RWPE2 (cell line): Measurements from ENCODE around the gene MPPED1.

Source experiments
- ATAC-seq: fragments of 200-7000 bp; cut with Tn5 transposase; 3 replicates; pipeline ENCODE4 v1.9.1; 2021; ENCODE audit warnings: low read depth
- DNase-seq: peaks from one replicate; pipeline ENCODE4 v3.0.0-alpha.2; 2020; ENCODE audit warnings: low spot score
- H3K27ac ChIP-seq: fragments of 450-650 bp; 2 replicates; pipeline ENCODE4 v1.5.1; 2017; ENCODE audit warnings: mild to moderate bottlenecking; ENCODE audit not compliant: poor library complexity, severe bottlenecking
- H3K27me3 ChIP-seq: fragments of 250-450 bp; sonication (Bioruptor Pico); 2 replicates; pipeline ENCODE4 v1.5.1; 2021; ENCODE audit warnings: mild to moderate bottlenecking, moderate library complexity; ENCODE audit not compliant: insufficient read depth, poor library complexity, severe bottlenecking
- H3K36me3 ChIP-seq: fragments of 250-450 bp; sonication (Bioruptor Pico); 2 replicates; pipeline ENCODE4 v1.5.1; 2020; ENCODE audit warnings: low read depth, mild to moderate bottlenecking, moderate library complexity
- H3K4me1 ChIP-seq: fragments of 250-450 bp; sonication (Bioruptor Pico); 2 replicates; pipeline ENCODE4 v1.5.1; 2021; ENCODE audit warnings: mild to moderate bottlenecking, moderate library complexity; ENCODE audit not compliant: insufficient read depth, poor library complexity, severe bottlenecking
- H3K4me3 ChIP-seq: fragments of 250-450 bp; sonication (Bioruptor Pico); 2 replicates; pipeline ENCODE4 v1.5.1; 2021; ENCODE audit warnings: mild to moderate bottlenecking, moderate library complexity; ENCODE audit not compliant: severe bottlenecking
- H3K9me3 ChIP-seq: fragments of 250-450 bp; sonication (Bioruptor Pico); 2 replicates; pipeline ENCODE4 v1.5.1; 2021; ENCODE audit warnings: mild to moderate bottlenecking, moderate library complexity; ENCODE audit not compliant: severe bottlenecking
- TF ChIP-seq, protein P1 (sequence below): fragments of 450-650 bp; IDR thresholded peaks from one replicate; pipeline ENCODE4 v1.5.1; 2017; ENCODE audit warnings: mild to moderate bottlenecking, moderate library complexity; ENCODE audit not compliant: poor library complexity, severe bottlenecking

MPPED1 gene

DNA sequence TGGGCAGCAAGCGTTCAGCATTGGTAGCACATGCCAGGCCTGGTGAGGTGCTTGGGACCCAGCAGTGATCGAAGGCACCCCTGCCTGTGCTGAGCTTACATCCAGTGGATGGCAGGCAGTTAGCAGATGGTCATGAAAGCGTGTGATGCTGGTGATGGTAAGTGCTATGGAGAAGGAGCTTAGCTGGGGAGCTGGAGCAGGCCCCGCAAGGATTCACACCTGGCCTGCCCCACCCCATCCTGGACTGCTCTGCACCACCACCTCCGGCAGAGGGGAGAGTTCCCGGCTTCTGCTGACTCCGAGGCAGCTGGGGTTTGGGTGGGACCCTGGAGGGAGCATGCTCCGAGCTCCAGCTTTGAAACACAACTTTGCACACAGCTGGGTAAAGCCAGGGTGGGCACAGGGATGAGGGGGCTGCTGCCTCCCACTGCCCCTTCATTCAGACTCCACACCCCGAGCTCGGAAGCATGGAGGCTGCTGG is 16.2 kb downstream of the MPPED1 start:
- Histone ChIP-seq H3K9me3 (no peaks in the 10 kb centered on the region), H3K27me3 (peaks cover 45% of the 10 kb centered on the region), H3K4me3 (no peak overlapping the region), H3K27ac (no peak overlapping the region), H3K4me1 (no peaks in the 10 kb centered on the region), H3K36me3 (no peaks in the 10 kb centered on the region)
- no peak for ATAC-seq
- DNase-seq, result no peak
- TF ChIP-seq, protein P1, sequence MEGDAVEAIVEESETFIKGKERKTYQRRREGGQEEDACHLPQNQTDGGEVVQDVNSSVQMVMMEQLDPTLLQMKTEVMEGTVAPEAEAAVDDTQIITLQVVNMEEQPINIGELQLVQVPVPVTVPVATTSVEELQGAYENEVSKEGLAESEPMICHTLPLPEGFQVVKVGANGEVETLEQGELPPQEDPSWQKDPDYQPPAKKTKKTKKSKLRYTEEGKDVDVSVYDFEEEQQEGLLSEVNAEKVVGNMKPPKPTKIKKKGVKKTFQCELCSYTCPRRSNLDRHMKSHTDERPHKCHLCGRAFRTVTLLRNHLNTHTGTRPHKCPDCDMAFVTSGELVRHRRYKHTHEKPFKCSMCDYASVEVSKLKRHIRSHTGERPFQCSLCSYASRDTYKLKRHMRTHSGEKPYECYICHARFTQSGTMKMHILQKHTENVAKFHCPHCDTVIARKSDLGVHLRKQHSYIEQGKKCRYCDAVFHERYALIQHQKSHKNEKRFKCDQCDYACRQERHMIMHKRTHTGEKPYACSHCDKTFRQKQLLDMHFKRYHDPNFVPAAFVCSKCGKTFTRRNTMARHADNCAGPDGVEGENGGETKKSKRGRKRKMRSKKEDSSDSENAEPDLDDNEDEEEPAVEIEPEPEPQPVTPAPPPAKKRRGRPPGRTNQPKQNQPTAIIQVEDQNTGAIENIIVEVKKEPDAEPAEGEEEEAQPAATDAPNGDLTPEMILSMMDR, result no peak

DNA sequence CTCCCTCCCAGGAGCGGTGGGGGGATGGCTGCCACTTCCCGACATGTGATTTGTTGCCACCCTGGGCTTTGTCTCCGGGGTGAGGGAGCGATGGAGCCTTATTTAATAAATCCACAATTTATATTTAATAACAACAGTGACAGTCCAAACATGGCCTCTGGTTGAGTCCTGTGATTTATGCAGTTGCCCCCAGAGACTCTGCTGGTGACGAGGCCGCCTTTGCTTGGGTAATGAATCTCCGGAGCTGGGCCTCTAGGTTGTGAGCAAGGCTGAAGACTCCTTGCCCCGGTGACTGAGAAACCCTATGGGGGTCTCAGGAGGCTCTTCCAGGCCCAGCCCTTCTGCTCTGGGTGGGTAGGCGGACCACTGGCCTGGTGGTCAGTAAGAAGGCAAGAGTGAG is 16.7 kb downstream of the MPPED1 start:
- ATAC-seq (no peak), DNase-seq (no peak)
- no peaks in the 10 kb centered on the region for H3K36me3 ChIP-seq
- H3K9me3 ChIP-seq, result no peaks in the 10 kb centered on the region
- H3K27me3 ChIP-seq, result peaks cover 43% of the 10 kb centered on the region
- TF ChIP-seq, protein P1, result no peak
- H3K4me1 ChIP-seq, result no peaks in the 10 kb centered on the region
- no peak overlapping the region for H3K27ac ChIP-seq
- H3K4me3 ChIP-seq, result no peak overlapping the region

DNA sequence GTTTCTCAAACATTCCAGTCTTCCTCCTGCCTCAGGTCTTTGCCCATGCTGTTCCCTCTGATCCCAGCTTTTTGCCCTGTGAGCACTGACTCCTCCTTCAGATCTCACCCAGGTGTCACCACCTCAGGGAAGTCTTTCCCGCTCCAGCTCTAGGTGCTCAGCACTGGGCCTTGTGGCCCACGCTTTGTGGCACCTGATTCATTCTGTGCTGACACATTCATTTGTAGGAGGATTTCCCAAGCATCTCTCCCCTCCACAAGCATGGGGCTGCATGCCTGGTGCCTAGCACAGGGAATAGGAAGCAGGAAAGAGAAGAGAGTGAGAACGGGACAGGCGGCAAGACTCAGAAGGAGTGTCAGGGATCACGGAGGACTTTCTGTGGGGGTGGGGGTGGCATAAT is 17.6 kb downstream of the MPPED1 start:
- Histone ChIP-seq H3K4me1 (no peaks in the 10 kb centered on the region), H3K4me3 (no peak overlapping the region), H3K36me3 (no peaks in the 10 kb centered on the region), H3K27me3 (peaks cover 34% of the 10 kb centered on the region), H3K27ac (no peak overlapping the region), H3K9me3 (no peaks in the 10 kb centered on the region)
- no peak for ATAC-seq
- DNase-seq, result no peak
- TF ChIP-seq, protein P1, result no peak

DNA sequence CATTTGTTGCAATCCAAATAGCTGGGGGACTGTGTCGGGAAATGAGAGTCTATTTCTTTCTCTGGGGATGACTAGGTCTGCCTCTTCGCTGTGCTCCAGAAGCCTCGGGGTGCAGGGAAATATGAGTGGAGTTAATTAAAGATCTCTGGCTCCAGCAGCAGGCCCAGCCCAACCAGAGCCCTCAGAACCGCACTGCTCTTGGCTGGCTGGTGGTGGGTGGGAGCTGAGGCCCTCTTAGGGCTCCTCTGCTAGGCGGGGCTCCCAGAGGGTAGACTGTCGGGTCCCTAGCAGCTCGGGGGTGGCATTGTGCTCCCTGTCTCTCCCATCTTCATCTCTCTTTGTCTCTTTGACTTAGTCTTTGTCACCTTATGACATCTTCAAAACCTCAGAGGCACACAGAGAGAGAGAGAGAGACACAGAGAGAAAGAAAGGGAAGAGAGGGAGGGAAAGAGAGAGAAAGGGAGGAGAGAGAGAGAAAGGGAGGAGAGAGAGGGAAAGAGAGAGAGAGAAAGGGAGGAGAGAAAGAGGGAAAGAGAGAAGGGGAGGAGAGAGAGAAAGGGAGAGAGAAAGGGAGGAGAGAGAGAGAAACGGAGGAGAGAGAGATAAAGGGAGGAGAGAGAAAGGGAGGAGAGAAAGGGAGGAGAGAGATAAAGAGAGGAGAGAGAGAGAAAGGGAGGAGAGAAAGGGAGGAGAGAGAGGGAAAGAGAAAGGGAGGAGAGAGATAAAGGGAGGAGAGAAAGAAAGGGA is 20.2 kb downstream of the MPPED1 start:
- Histone ChIP-seq H3K4me3 (no peak overlapping the region), H3K4me1 (no peaks in the 10 kb centered on the region), H3K9me3 (no peaks in the 10 kb centered on the region), H3K27ac (no peak overlapping the region), H3K36me3 (no peaks in the 10 kb centered on the region), H3K27me3 (peaks cover 11% of the 10 kb centered on the region)
- TF ChIP-seq, protein P1, result no peak
- DNase-seq (no peak), ATAC-seq (no peak)

DNA sequence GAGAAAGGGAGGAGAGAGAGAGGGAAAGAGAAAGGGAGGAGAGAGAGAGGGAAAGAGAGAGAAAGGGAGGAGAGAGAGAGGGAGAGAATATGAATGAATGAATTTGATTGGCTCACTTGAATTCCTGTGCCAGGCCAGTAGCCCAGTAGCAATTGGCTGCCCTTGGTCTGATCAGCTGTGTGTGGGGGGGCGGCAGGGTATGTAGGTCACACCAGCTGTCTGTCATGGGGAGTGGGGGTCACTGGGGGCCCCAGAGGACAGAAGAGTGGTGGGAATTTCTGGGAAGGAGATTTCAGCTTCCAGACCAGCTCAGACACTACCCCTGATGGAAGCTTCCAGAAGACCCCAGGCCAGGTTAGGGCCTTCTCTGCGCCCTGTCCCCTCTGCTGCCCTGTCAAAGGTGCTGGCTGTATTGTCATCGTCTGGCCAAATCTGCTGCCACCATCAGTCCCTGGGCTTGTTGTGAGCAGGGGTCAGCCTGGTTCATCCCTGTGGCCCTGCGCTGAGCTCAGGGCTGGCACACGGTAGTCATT is 21.1 kb downstream of the MPPED1 start:
- H3K4me1 ChIP-seq, result no peaks in the 10 kb centered on the region
- ATAC-seq (no peak), DNase-seq (no peak)
- TF ChIP-seq, protein P1, result no peak
- H3K27me3 ChIP-seq, result peaks cover 11% of the 10 kb centered on the region
- H3K27ac ChIP-seq, result no peak overlapping the region
- H3K4me3 ChIP-seq, result no peak overlapping the region
- H3K36me3 ChIP-seq, result no peaks in the 10 kb centered on the region
- H3K9me3 ChIP-seq, result no peaks in the 10 kb centered on the region
